GM19467 (cell line): ENCODE data around the gene GRB7.
"Not testable (repeated sequence)": the region's sequence is repeated elsewhere in the genome, so short reads cannot be mapped to it uniquely, and the experiment has no call there.

Experiments
- ATAC-seq: cut with Tn5 transposase; IDR thresholded peaks from one replicate; pipeline ENCODE4 v1.9.1; 2021; ENCODE audit warnings: mild to moderate bottlenecking, moderate library complexity; ENCODE audit not compliant: unreplicated experiment

Gene GRB7

DNA sequence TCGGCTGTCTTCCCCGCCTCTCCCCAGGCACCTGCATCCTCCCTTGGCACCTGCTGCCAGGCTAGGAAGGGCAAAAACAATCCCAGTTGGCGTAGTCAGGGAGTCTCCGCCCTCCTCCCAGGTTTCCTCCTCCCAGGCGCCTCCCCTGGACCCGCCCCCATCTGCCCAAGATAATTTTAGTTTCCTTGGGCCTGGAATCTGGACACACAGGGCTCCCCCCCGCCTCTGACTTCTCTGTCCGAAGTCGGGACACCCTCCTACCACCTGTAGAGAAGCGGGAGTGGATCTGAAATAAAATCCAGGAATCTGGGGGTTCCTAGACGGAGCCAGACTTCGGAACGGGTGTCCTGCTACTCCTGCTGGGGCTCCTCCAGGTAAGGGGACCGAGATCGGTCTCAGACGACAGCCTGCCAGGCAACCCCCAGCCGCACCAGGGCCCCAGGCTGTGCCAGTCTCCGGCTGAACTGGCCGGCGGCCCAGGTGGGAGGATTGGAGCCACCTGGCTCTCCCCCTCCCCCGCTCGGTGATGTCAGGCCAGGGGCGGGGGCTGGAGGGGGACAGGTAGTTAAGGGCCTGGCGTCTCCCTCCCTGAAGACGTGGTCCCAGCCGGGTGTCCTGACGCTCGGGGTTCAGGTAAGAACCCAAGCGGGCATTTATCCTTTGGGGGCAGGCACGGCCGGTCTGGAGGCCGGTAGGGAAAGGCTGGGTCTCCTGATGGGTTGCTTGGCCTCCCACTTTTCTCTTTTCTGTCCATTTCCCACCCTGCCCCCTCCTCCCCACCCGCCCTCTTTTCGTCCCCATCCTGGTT lies at the start of gene GRB7:
Gene GRB7, plus strand, starts transcription at position 179 of the 808 bp plus-strand sequence. CDS start 4,364 bp downstream, outside the sequence.
- no peak for ATAC-seq

DNA sequence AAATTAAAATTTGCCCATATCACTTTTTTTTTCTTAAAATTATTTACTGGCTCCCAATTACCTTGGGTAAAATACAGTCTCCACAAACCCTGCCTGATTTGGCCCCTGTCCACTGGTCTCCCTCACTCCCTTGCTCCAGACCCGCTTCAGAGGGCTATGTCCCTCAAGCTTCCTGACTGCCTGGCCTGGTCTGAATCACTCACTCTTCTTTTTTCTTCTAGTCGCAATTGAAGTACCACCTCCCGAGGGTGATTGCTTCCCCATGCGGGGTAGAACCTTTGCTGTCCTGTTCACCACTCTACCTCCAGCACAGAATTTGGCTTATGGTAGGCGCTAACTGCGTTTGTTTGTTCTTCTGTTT lies 49.3 kb upstream of the GRB7 start:
- ATAC-seq, result no peak

DNA sequence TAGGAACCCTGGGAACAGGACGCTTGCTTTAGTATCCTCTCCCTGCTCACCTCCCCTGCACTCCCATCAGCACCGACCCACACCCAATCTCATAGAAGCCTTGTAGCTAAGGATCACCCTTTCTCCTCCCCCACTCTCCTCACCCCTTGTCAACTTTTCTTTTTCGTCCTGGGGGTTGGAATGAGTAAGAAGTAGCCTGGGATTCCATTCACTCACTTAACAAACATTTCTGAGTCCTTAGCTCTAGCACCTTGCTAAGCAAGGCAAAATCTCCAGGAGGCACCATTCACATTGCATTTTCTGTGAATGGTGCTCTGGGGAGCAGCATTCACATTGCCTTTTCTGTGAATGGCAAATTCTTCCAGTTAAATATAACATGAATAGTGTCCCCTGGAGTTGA lies 48.8 kb upstream of the GRB7 start:
- no peak for ATAC-seq

GRCh38 chr17:39694593-39694992 lies 43.1 kb upstream of the GRB7 start:
- no peak for ATAC-seq

- no peak for ATAC-seq
These were observed 42.7 kb upstream of the GRB7 start for GRCh38 chr17:39695089-39695474.

- no peak for ATAC-seq
These were observed 41.0 kb upstream of the GRB7 start for GRCh38 chr17:39696731-39697130.

GRCh38 chr17:39697961-39698360 lies 39.8 kb upstream of the GRB7 start:
- ATAC-seq, result no peak

- ATAC-seq, result not testable (repeated sequence)
These were observed 38.5 kb upstream of the GRB7 start for GRCh38 chr17:39699157-39699817.

GRCh38 chr17:39699818-39700147 lies 38.0 kb upstream of the GRB7 start, which contains the start of gene ERBB2:
Gene ERBB2 (plus strand): TSS chr17:39700064. CDS start chr17:39700239, 175 bp downstream.
- no peak for ATAC-seq

DNA sequence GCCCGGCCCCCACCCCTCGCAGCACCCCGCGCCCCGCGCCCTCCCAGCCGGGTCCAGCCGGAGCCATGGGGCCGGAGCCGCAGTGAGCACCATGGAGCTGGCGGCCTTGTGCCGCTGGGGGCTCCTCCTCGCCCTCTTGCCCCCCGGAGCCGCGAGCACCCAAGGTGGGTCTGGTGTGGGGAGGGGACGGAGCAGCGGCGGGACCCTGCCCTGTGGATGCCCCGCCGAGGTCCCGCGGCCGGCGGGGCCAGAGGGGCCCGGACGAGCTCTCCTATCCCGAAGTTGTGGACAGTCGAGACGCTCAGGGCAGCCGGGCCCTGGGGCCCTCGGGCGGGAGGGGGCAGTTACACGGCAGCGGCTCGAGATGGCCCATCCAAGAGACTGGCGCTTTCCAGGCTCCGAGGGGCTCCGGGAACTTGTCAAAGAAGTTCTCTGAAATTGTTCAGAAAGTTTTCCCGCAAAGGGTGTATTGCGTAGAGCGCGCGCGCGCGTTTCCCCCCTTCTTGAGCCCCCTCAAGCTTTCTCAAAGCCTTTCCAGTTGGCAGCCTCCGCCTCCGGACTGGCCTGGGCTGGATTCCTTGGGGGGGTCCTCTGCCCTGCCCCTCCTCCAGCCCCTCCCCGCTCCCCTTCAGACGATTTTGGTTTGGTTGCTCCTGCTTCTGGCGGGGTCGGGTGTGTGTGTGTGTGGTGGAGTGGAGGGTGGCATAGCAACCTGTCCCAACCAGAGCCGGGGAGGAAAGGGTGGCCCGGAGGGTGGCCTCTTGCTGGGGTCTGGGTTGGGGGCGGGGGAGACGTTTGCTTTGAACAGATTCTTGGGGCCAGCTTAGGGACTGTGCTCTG lies 37.4 kb upstream of the GRB7 start:
- ATAC-seq, result no peak

DNA sequence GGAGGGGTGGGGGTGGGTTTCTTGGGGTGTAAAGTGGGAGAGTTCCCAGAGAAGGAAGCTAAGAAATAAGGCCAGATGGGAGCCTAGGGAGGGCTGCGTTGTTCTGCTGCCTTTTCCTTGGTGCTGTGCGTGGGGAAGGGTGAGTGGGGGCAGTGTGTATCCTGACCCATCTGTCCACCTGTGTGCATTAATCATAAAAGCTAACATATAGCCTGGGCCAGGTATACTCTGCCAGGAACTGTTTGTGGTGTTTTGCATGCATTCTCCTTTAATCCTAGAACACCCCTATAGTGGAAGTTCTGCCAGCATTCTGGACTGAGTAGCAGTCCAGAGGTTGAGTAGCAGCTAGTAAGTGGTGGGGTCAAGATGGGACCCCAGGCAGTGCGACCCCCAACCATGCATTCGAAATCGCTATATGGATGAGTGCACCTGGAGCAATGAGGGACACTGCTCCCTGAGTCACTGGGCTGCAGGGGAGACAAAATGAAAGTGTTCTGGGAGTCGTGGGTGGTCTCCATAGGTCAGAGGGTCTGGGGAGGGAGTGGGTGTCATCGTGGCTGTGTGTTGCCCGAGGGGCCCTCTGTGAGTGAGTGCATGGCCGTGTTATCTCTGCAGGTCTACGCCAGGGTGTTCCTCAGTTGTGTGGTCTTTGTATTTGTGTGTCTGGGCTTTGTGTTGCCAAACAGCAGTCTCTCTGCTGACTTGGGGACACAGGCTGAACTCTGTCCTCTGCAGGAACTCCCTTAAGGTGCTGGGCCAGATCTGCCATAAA lies 36.5 kb upstream of the GRB7 start:
- ATAC-seq, result no peak

DNA sequence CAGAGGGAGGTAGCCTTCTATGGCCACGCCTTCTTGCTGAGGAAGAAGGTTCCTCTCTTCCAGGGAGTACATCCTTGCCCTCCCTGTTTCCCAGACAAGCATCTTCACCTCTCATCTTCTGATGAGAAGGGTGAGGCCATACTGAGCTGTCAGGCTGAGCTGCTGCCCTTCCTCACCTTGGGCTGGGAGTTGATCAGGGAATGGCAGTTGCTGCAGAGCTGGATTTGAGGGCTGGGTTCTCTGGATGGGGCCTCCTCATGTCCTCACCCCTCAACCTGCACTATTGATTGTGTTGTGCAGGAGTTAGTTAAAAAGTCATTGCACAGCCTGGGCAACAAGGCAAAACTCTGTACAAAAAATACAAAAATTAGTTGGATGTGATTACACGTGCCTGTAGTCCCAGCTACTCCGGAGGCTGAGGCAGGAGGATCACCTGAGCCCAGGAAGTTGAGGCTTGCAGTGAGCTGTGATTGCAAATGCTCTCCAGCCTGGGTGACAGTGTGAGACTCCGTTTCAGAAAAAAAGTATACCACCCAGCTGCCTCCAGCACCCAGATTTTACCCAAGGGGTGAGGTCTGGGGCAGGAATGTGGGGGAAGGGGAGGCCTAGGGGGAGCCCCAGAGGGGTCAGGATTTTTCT lies 35.8 kb upstream of the GRB7 start:
- no peak for ATAC-seq

DNA sequence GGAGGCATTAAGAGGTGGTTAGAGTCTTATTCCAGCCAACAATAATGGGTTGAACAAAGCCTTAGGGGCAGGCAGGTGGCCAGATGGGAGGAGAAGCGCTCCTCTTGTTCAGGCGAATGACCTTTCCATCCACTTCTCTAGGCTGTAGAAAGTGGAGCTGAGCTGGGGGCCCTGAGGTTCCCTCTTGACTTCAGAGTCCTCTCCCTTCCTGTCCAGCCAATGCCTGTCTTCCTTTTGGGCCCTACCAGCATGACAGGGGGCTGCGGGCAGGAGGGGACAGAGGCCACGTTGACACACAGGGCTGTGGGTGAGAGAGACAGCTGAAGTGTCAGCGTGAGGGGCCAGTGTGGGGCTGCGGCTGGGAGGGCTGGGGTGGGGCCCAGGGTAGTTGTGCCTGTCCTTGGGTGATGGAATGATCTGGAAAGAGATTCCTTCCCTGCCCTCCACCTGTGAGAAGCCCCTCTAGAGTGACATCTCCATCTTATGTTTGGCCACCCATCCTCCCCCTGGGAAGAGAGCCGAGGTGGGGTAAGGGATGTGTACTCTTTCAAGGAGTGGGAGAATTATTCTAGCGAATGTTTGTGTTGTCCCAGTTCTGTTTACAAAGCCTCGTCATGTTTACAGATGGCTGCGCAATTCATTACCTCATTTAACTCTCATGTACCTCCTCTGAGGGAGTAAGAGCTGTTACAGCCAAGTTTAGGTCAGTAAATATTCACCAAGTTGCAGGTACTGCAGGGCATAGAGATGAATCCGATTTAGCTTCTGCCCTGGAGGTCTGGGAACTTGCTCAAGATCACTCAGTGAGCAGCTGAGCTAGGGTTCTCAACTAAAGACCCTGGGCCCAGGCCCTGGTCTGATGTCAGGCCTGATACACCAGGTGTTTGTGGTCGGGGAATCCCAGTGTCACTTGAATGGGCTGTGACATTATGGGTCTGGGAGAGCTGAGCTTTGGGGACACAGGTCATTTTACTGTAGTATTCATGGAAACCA lies 34.5 kb upstream of the GRB7 start:
- no peak for ATAC-seq

- ATAC-seq, result no peak
These were observed 33.8 kb upstream of the GRB7 start for GRCh38 chr17:39703913-39704312.

- ATAC-seq, result no peak
These were observed 32.8 kb upstream of the GRB7 start for GRCh38 chr17:39704821-39705551.

- ATAC-seq, result no peak
These were observed 31.9 kb upstream of the GRB7 start for GRCh38 chr17:39705786-39706348.

DNA sequence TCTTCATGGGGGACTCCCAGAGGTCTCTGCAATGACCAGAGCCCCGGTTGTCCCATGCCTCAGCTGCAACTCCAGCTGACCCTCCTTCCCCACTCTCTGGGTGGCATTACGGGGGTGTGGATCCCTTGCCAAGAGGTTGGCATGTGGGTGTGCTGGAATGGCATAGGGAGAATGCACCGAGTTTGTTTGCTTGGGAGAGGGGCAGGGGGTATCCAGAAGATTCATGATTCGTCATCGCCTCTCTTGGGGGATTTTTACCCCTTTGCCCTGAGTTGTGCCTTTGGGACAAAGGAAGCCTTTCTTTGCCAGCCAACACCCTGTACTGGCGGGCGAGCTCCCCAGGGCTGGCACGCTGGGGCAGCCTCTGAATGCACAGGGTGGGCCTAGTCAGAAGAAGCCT lies 31.4 kb upstream of the GRB7 start:
- ATAC-seq, result no peak

GRCh38 chr17:39706921-39707337 lies 30.8 kb upstream of the GRB7 start:
- no peak for ATAC-seq
